Thyroid gland (tissue), 4 donors: ENCODE results near the gene CIAPIN1. TPM values are rescaled to one million over a fixed set of nuclear protein-coding genes. Genes with fewer than 3 reads are reported as not detected.

ENCODE experiments used
- DNase-seq, 2 donors: peaks; one replicate each; pipeline ENCODE4 v3.0.0-alpha.2; 2019
- H3K27ac ChIP-seq, 3 donors: fragments of 200-600 bp; sonication (generic); 1 replicate in 2 of 3; 2 replicates in 1 of 3; pipeline ENCODE4 v1.5.1; 2016 to 2019; ENCODE audit warnings: mild to moderate bottlenecking in 1 of 3, moderate library complexity in 1 of 3
- H3K27me3 ChIP-seq: fragments of 200-600 bp; sonication (generic); one replicate; pipeline ENCODE4 v1.5.1; 2019
- H3K36me3 ChIP-seq, 2 donors: fragments of 200-600 bp; sonication (generic); one replicate each; pipeline ENCODE4 v1.5.1; 2016 to 2019
- H3K4me1 ChIP-seq, 2 donors: fragments of 200-600 bp; sonication (generic); one replicate each; pipeline ENCODE4 v1.5.1; 2017 to 2019
- H3K4me3 ChIP-seq, 3 donors: fragments of 200-600 bp; sonication (generic); replicated peaks in 1 of 3; 1 replicate in 2 of 3; 2 replicates in 1 of 3; pipeline ENCODE4 v1.5.1; 2016; ENCODE audit warnings: mild to moderate bottlenecking in 1 of 3
- H3K9me3 ChIP-seq: fragments of 200-600 bp; sonication (generic); one replicate; pipeline ENCODE4 v1.5.1; 2017
- CTCF ChIP-seq, 6 experiments: fragments of 200-600 bp in 3 of 6; fragments of 450-650 bp in 3 of 6; sonication (generic) in 3 of 6; IDR thresholded peaks; one replicate each; pipeline ENCODE4 v1.5.1; 2016 to 2019; ENCODE audit warnings: antibody characterized with exemption in 6 of 6, mild to moderate bottlenecking in 2 of 6, inconsistent platforms in 1 of 6, moderate library complexity in 1 of 6
- POLR2A ChIP-seq, 2 donors: fragments of 450-650 bp; IDR thresholded peaks; one replicate each; pipeline ENCODE4 v1.6.1; 2017; ENCODE audit warnings: antibody characterized with exemption in 2 of 2, mild to moderate bottlenecking in 2 of 2, moderate library complexity in 1 of 2
- WGBS, 2 donors: methylation state at CpG; one replicate each; pipeline ENCODE4 v1.1.5; 2017; 5-methylcytosine and 5-hydroxymethylcytosine counted together
- intact Hi-C: fragments of 100-400 bp; cut with DNase I; formaldehyde crosslinking; loops from one replicate; pipeline ENCODE4 v1.15.1; 2023
- total RNA-seq, 4 donors: library from RNA; depleted of rRNA; stranded (reverse); fragments of >200 nt; gene quantifications; one replicate each; pipeline ENCODE4 v1.2.3, GENCODE V29; 2016

Gene CIAPIN1
- total RNA-seq, 4 donors from 2014 or later, result 29.2 to 41.2 (median 35.5) TPM

DNA sequence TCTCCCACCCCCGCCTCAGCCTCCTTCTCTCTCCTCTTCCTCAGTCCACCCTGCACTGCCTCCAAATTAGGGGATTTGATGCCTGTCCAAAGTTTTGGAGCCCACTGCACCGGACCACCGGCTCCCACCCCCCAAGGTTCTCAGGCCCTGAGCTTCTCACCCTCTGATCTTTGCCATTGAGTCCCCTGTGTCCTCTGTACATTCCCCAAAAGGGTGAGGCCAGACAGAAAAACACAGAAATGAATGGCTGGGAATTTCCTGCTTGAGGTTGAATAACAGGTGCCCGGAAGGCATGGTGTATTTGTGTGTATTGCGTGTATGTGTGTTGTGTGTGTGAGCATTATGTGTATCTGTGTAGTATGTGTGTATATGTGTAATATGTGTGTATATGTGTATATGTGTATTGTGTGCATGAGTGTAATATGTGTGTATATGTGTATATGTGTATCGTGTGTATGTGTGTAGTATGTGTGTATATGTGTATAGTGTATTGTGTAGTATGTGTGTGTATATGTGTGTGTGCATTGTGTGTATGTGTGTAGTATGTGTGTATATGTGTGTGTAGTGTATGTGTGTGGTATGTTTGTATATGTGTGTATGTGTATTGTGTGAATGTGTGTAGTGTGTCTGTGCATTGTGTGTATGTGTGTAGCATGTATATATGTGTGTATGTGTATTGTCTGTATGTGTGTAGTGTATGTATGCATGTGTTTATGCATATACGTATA lies 58.7 kb downstream of the CIAPIN1 start:
- no peak for DNase-seq
- intact Hi-C loops, result no loop called here
- H3K4me3 ChIP-seq, result no peak overlapping the region
- H3K4me1 ChIP-seq, result peaks cover 0 to 16% of the 10 kb centered on the region in 2 donors
- 73 to 74% methylated on average over 7 of the region's 7 CpGs for WGBS, 2 donors
- H3K27ac ChIP-seq, result no peak overlapping the region
- no peaks in the 10 kb centered on the region for H3K27me3 ChIP-seq
- TF ChIP-seq POLR2A (IDR thresholded peaks at IDR 0.05) (no peak), CTCF (IDR thresholded peaks at IDR 0.05) (no peak)
- no peaks in the 10 kb centered on the region for H3K9me3 ChIP-seq
- no peaks in the 10 kb centered on the region for H3K36me3 ChIP-seq

GRCh38 chr16:57387598-57388354 lies 59.4 kb downstream of the CIAPIN1 start:
- intact Hi-C loops, result no loop called here
- H3K9me3 ChIP-seq, result no peaks in the 10 kb centered on the region
- TF ChIP-seq CTCF (IDR thresholded peaks at IDR 0.05) (no peak), POLR2A (IDR thresholded peaks at IDR 0.05) (no peak)
- H3K27ac ChIP-seq, result no peak overlapping the region
- WGBS, 2 donors, result 81 to 85% methylated on average over 3 of the region's 3 CpGs
- H3K4me3 ChIP-seq, result no peak overlapping the region
- peaks cover 0 to 16% of the 10 kb centered on the region in 2 donors for H3K4me1 ChIP-seq
- H3K27me3 ChIP-seq, result no peaks in the 10 kb centered on the region
- peaks cover 0 to 1% of the 10 kb centered on the region in 2 donors for H3K36me3 ChIP-seq
- DNase-seq, result no peak

DNA sequence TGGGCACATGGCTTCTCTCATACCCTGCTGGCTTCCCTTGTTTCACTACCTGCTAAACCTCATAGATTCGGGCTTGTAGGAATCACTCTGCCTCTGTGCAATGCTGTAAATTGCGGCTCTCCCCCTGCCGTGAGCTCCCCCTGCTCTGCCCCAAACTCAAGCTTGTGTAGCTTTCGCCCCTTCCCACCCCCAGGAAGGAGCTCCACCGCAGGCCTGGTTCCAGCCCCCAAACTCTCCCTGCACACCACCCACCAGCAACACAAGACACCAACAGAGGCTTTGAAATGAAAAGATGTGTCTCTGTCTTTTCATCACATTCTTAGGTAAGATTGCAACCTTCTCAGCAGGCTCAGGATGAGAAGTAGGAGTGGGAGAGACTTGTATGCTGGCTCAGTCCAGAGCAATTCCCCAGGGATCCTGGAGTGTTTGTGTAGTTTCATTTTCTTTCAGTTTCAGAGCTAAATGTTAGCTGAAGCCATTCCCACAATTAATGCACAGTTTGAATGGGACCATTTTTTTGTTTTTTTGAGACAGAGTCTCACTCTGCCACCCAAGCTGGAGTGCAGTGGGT lies 60.7 kb downstream of the CIAPIN1 start:
- intact Hi-C loops, result no loop called here
- 66 to 81% methylated on average over 5 of the region's 5 CpGs for WGBS, 2 donors
- TF ChIP-seq POLR2A (IDR thresholded peaks at IDR 0.05), result no peak
- TF ChIP-seq CTCF (IDR thresholded peaks at IDR 0.05), result no peak
- Histone ChIP-seq H3K4me1 (peaks cover 0 to 16% of the 10 kb centered on the region in 2 donors), H3K9me3 (no peaks in the 10 kb centered on the region), H3K27me3 (no peaks in the 10 kb centered on the region), H3K4me3 (no peak overlapping the region), H3K36me3 (peaks cover 0 to 7% of the 10 kb centered on the region in 2 donors), H3K27ac (no peak overlapping the region)
- DNase-seq, result no peak

DNA sequence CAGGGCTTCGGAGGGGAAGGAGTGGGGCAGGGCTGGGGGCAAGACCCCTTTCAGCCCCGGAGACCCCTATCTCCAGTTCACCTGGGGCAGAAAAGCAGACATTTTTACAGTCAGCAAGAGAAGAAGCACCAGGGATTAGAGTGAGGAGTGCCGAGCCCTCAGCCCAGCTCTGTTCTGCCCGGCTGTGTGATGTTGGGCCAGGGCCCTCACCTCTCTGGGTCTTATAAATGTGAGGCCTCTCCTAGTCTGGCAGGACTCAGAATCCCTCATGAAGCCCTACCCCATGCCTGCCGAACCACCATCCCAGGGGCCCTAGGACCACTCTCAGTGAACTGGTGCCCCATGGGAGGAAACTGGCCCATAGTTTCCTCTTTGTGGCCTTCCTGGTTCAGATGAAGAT lies 62.1 kb downstream of the CIAPIN1 start:
- Histone ChIP-seq H3K27me3 (no peaks in the 10 kb centered on the region), H3K4me1 (peaks cover 0 to 22% of the 10 kb centered on the region in 2 donors), H3K36me3 (peaks cover 0 to 7% of the 10 kb centered on the region in 2 donors), H3K4me3 (no peak overlapping the region), H3K27ac (no peak overlapping the region), H3K9me3 (no peaks in the 10 kb centered on the region)
- 74 to 76% methylated on average over 5 of the region's 5 CpGs for WGBS, 2 donors
- intact Hi-C loops, result no loop called here
- DNase-seq, result no peak
- TF ChIP-seq CTCF (IDR thresholded peaks at IDR 0.05) (no peak), POLR2A (IDR thresholded peaks at IDR 0.05) (no peak)
